ENCODE measurements around the gene FOXF2. TPM values are rescaled to one million over a fixed set of nuclear protein-coding genes. Genes with fewer than 3 reads are reported as not detected.
"Not testable (repeated sequence)": the region's sequence is repeated elsewhere in the genome, so short reads cannot be mapped to it uniquely, and the experiment has no call there.

The FOXF2 gene
- polyA plus RNA-seq, result not detected

DNA sequence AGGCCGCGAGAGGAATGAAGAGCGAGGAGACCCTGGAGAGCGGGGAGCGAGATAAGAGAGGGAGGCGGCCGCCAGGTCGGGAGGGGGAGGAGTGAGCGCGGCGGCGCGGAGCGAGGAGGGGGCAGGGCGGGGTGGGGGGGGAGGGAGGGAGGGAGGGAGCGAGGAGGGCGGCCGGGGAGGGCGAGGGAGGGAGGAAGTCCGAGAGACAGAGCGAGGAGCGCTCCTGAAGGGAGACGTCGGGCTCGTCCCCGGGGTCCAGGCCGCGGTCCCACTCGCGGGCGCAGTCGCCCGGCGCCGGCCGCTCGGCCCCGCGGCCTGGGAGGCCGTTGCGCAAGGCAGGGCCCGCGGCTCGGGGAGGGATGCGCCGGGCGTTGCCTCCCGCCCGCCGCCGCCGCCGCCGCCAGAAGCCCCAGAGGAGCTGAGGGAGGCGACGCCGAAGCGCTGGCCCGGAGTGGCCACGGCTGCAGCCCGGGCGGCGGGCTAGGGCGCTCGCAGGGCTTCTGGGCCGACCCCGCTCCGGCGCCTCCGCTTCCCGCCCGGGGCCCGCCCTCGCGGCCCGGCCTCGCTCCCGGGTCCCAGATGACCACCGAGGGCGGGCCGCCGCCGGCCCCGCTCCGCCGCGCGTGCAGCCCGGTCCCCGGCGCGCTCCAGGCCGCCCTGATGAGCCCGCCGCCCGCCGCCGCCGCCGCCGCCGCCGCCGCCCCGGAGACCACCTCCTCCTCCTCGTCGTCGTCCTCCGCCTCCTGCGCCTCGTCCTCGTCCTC is at the start of gene FOXF2:
FOXF2 (plus strand) TSS at position 208 of the 764 bp plus-strand sequence; CDS start at position 580, 372 bp downstream.
- peaks cover 1% of the 10 kb centered on the region for H3K36me3 Mint-ChIP-seq
- H3K4me3 Mint-ChIP-seq, result peak within 1 kb of the TSS; percentile 70 to 91 (median 82)
- H3K27ac Mint-ChIP-seq, result peak within 1 kb of the TSS in 1 of 3 donors; percentile 57
- H3K27me3 Mint-ChIP-seq, result peaks cover 57% of the 10 kb centered on the region
- H3K9me3 Mint-ChIP-seq, result no peaks in the 10 kb centered on the region
- peaks cover 10 to 22% (median 12%) of the 10 kb centered on the region in 3 donors for H3K4me1 Mint-ChIP-seq

GRCh38 chr6:1346101-1346500 is 43.3 kb upstream of the FOXF2 start:
- H3K4me3 Mint-ChIP-seq, result no peak overlapping the region
- H3K27me3 Mint-ChIP-seq, result peaks cover 18% of the 10 kb centered on the region
- H3K4me1 Mint-ChIP-seq, result no peaks in the 10 kb centered on the region
- H3K9me3 Mint-ChIP-seq, result peaks cover 4 to 32% (median 22%) of the 10 kb centered on the region in 3 donors
- H3K36me3 Mint-ChIP-seq, result no peaks in the 10 kb centered on the region
- H3K27ac Mint-ChIP-seq, result no peak overlapping the region

GRCh38 chr6:1346558-1347091 is 42.8 kb upstream of the FOXF2 start:
- Mint-ChIP-seq H3K36me3 (no peaks in the 10 kb centered on the region), H3K4me3 (no peak overlapping the region), H3K27ac (no peak overlapping the region), H3K27me3 (peaks cover 18% of the 10 kb centered on the region), H3K9me3 (peaks cover 4 to 37% (median 24%) of the 10 kb centered on the region in 3 donors), H3K4me1 (no peaks in the 10 kb centered on the region)

- H3K4me1 Mint-ChIP-seq, result no peaks in the 10 kb centered on the region
- no peaks in the 10 kb centered on the region for H3K36me3 Mint-ChIP-seq
- peaks cover 18% of the 10 kb centered on the region for H3K27me3 Mint-ChIP-seq
- no peak overlapping the region for H3K4me3 Mint-ChIP-seq
- H3K9me3 Mint-ChIP-seq, result peaks cover 4 to 41% (median 23%) of the 10 kb centered on the region in 3 donors
- H3K27ac Mint-ChIP-seq, result no peak overlapping the region
Observed at GRCh38 chr6:1347161-1347560, 42.2 kb upstream of the FOXF2 start.

DNA sequence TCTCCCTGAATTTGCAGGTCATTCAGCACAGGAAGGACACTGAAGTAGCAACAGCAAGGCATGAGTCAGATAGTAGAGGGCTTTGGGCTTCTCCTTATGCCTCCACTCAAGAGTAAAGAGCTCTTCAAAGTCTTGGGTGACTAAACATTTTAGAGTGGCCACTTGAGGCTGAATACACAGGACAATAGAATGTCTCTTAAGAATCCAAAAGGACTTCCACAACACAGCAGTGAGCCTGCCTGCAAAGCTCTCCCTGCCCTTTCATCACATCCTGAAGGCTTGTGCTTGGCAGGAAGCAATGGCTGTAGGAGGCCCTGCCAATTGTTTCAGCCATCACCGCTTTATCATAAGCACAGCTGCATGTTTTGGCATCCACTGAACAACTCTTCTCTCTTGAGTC is 40.7 kb upstream of the FOXF2 start:
- H3K36me3 Mint-ChIP-seq, result no peaks in the 10 kb centered on the region
- no peak overlapping the region for H3K27ac Mint-ChIP-seq
- peaks cover 27% of the 10 kb centered on the region for H3K27me3 Mint-ChIP-seq
- no peaks in the 10 kb centered on the region for H3K4me1 Mint-ChIP-seq
- H3K4me3 Mint-ChIP-seq, result no peak overlapping the region
- H3K9me3 Mint-ChIP-seq, result peaks cover 10 to 37% (median 23%) of the 10 kb centered on the region in 3 donors

- H3K27ac Mint-ChIP-seq, result no peak overlapping the region
- H3K9me3 Mint-ChIP-seq, result peaks cover 10 to 28% (median 18%) of the 10 kb centered on the region in 3 donors
- no peaks in the 10 kb centered on the region for H3K4me1 Mint-ChIP-seq
Observed at GRCh38 chr6:1349655-1350054, 39.7 kb upstream of the FOXF2 start.

GRCh38 chr6:1351381-1352008 is 37.9 kb upstream of the FOXF2 start:
- no peaks in the 10 kb centered on the region for H3K4me1 Mint-ChIP-seq
- peak overlapping the region in 1 of 4 donors; percentile 43 for H3K4me3 Mint-ChIP-seq
- peaks cover 23% of the 10 kb centered on the region for H3K27me3 Mint-ChIP-seq
- no peak overlapping the region for H3K27ac Mint-ChIP-seq
- peaks cover 2% of the 10 kb centered on the region for H3K36me3 Mint-ChIP-seq
- H3K9me3 Mint-ChIP-seq, result peaks cover 9 to 22% (median 18%) of the 10 kb centered on the region in 3 donors

More at GRCh38 chr6:1349655-1350054, 39.7 kb upstream of the FOXF2 start:
- no peak overlapping the region for H3K4me3 Mint-ChIP-seq
- no peaks in the 10 kb centered on the region for H3K36me3 Mint-ChIP-seq
- H3K27me3 Mint-ChIP-seq, result peaks cover 31% of the 10 kb centered on the region

DNA sequence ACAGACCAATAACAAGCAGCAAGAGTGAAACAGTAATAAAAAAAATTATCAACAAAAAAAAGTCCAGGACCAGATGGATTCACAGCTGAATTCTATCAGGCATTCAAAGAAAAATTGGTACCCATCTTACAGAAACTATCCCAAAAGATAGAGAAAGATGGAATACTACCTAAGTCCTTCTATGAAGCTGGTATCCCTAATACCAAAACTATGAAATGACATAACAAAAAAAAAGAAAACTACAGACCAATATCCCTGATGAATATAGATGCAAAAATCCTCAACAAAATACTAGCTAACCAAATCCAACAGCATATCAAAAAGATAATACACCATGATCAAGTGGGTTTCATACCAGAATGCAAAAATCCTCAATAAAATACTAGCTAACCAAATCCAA is 34.3 kb upstream of the FOXF2 start:
- peaks cover 17% of the 10 kb centered on the region for H3K27me3 Mint-ChIP-seq

GRCh38 chr6:1361717-1362116 is 27.7 kb upstream of the FOXF2 start:
- H3K36me3 Mint-ChIP-seq, H3K9me3 Mint-ChIP-seq, H3K27ac Mint-ChIP-seq, H3K4me1 Mint-ChIP-seq: not testable (repeated sequence)
- peaks cover 17% of the 10 kb centered on the region for H3K27me3 Mint-ChIP-seq
- H3K4me3 Mint-ChIP-seq, result peak overlapping the region in 1 of 4 donors; percentile 37

More for the DNA sequence above, 34.3 kb upstream of the FOXF2 start:
- H3K4me3 Mint-ChIP-seq, H3K4me1 Mint-ChIP-seq, H3K27ac Mint-ChIP-seq, H3K36me3 Mint-ChIP-seq: not testable (repeated sequence)
- H3K9me3 Mint-ChIP-seq, result peaks cover 7 to 18% (median 18%) of the 10 kb centered on the region in 3 donors

DNA sequence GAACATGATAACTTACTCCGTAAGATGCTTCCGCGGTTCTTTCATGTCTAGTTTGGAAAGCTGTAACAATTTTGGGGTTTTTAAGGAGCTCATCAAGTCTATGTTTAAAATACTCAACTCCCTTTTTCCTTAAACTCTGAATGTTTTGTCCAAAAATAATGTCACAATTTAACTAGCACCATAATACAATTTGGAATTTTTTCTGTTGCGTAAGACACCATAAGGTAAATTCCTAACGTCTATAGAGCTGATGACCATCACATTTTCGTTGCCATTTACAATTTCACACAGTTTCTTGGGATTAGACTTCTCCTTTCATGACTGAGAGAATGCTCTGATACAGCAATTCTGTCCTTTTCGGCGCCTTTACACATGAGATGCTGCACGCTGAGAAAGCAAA is 26.7 kb upstream of the FOXF2 start:
- peaks cover 0 to 2% (median 0%) of the 10 kb centered on the region in 3 donors for H3K4me1 Mint-ChIP-seq
- no peaks in the 10 kb centered on the region for H3K36me3 Mint-ChIP-seq
- H3K9me3 Mint-ChIP-seq, result peaks cover 0 to 2% (median 0%) of the 10 kb centered on the region in 3 donors
- H3K27ac Mint-ChIP-seq, result no peak overlapping the region
- H3K27me3 Mint-ChIP-seq, result peaks cover 17% of the 10 kb centered on the region
- no peak overlapping the region for H3K4me3 Mint-ChIP-seq

GRCh38 chr6:1363298-1363697 is 26.1 kb upstream of the FOXF2 start:
- H3K27ac Mint-ChIP-seq, result no peak overlapping the region
- no peak overlapping the region for H3K4me3 Mint-ChIP-seq
- peaks cover 0 to 2% (median 0%) of the 10 kb centered on the region in 3 donors for H3K4me1 Mint-ChIP-seq
- H3K9me3 Mint-ChIP-seq, result peaks cover 0 to 2% (median 0%) of the 10 kb centered on the region in 3 donors
- no peaks in the 10 kb centered on the region for H3K36me3 Mint-ChIP-seq
- H3K27me3 Mint-ChIP-seq, result peaks cover 22% of the 10 kb centered on the region

DNA sequence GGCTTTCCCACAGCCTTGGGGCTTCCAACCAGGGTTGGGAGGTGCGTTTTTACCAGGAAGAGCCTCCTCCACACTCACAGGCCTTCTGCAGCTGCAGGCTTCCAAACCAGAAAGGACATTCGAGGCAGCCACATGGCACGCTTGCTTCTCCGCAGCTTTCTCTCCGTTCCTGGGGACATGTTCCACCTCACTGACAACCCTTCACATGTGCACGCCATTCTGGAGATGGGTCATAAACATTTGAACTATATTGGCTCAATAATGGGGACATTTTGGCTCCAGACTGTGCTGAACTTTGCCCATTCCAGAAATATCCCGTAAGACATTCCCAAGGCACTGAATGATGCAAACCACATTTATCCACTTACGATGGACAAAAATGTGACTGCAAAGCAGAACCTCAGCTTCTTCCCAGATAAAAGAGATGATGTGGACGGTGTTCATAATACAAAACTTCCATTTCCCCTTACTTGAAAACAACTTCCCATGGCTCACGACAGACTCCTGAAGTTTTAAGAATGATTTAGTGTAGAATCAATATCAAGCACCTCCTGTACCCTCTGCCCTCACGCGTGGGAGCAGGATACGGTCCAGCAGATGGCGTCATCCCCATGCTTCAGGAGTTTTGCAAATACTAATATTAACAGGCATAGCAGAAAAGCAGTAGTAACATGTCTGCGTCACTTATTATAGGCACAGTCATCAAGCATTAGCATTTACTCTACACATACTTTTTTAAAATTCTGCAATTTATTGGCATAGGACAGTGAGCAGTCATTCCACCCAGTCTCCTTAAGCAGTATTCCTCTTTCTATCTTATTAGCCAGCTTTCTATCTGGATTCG is 25.4 kb upstream of the FOXF2 start:
- H3K9me3 Mint-ChIP-seq, result peaks cover 0 to 2% (median 0%) of the 10 kb centered on the region in 3 donors
- peaks cover 0 to 2% (median 0%) of the 10 kb centered on the region in 3 donors for H3K4me1 Mint-ChIP-seq
- no peaks in the 10 kb centered on the region for H3K36me3 Mint-ChIP-seq
- H3K27ac Mint-ChIP-seq, result no peak overlapping the region
- peaks cover 22% of the 10 kb centered on the region for H3K27me3 Mint-ChIP-seq
- H3K4me3 Mint-ChIP-seq, result no peak overlapping the region

DNA sequence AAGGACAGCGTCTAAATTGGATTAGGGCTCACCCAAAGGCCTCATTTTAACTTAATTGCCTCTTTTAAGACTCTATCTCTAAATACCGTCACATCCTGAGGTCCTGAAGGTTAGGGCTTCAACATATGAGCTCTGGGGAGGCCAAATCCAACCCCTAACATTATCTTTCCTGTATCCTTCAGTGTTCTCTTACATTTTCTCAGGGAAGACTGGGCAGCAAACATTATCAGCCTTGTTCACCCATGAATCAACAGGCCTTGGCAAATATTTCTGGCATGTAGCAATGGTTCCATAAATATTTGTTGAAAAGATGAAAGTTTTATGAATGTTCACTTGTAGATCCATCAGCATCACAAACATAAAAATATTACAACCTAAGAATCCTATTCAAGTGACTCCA is 24.6 kb upstream of the FOXF2 start:
- Mint-ChIP-seq H3K27me3 (peaks cover 19% of the 10 kb centered on the region), H3K4me1 (peaks cover 0 to 2% (median 0%) of the 10 kb centered on the region in 3 donors), H3K4me3 (no peak overlapping the region), H3K27ac (no peak overlapping the region), H3K9me3 (peaks cover 0 to 6% (median 0%) of the 10 kb centered on the region in 3 donors), H3K36me3 (no peaks in the 10 kb centered on the region)

DNA sequence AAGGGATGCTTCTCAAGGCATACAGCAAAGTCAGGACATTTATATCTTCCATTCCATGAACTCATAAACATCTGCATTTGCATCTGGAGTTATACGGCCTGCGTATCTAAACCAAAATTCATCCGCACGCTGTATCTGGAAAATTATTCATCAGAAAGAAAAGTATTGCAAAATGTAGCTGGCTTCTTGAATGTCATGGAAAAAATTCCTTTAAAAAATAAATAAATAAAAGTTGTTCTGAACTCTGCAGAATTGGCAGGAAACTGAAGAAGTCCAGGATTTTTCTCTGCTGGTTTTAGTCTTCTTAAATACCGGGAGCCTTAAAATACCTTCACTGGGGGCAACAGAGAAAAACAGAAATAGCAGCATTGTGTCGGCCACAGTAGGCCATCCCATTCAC is 23.7 kb upstream of the FOXF2 start:
- peaks cover 19% of the 10 kb centered on the region for H3K27me3 Mint-ChIP-seq

More for the DNA sequence above, 23.7 kb upstream of the FOXF2 start:
- no peak overlapping the region for H3K27ac Mint-ChIP-seq
- no peak overlapping the region for H3K4me3 Mint-ChIP-seq
- H3K9me3 Mint-ChIP-seq, result peaks cover 0 to 11% (median 0%) of the 10 kb centered on the region in 3 donors
- H3K36me3 Mint-ChIP-seq, result no peaks in the 10 kb centered on the region
- peaks cover 0 to 2% (median 0%) of the 10 kb centered on the region in 3 donors for H3K4me1 Mint-ChIP-seq
